HG03095 (cell line): ENCODE data around the gene HCFC2.

Experiments
- ATAC-seq: cut with Tn5 transposase; IDR thresholded peaks from one replicate; pipeline ENCODE4 v1.9.1; 2021; ENCODE audit warnings: moderate library complexity; ENCODE audit not compliant: unreplicated experiment

The HCFC2 gene

DNA sequence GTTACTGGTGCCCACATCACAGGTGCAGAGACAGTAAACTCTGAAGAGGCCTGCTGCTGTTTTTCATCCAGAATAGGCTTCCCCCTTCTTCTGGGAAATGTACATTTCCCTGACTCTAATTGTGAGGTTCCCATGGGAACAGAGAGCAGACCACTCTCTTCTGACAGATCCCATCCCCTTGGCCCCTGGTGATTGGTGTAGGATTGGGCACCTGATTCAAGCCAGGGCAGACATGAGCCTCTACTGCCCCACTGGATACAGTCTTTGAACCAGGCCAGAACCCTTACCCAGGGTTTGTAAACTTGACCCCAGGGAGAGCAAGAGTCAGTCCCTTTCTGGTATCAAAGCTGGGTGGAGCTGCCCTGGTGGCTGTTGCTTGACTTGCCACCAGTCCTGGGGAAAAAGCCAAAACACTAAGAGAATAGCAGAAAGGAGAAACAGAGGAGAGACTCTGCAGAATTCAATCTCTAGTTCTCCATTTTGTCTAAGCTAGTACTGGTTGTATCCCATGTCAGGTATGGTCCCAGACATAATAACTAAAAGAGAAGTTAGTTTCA is 88.4 kb downstream of the HCFC2 start:
- ATAC-seq = no peak

DNA sequence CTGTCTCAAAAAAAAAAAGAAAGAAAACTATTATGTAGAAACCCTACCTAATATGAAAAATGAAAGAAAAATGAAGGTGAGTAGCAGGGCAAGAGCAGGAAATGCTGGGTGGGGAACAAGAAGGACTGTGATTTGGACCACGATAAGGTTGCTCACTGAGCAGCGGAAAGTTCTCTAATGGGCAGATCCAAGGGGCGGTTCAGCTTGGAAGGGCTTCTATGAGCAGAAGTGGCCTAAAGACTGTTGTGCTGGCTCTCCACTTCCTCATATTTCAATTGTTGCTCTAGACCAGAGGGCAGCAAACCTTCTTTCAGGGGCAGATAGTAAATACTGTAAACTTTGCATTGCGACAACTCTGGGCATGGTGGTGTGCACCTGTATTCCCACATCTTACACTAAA is 90.0 kb downstream of the HCFC2 start:
- ATAC-seq = no peak

DNA sequence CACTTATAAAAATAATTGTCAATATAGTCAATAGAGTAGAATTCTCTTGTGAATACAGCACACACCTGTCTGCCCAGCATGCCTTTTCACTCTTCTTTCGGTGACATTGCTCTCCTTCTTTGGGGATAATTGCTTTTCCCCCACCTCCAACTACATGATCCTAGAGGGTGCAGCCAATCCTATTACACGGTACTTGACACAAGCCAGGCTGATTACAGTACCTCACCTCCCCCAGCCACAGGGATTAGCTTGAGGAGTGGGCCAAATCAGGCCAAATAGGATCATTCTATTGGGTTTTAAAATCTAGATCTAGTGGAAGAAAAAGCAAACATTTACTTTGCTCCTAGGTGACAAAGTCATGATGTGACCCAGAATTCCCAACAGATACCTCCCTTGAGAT is 90.5 kb downstream of the HCFC2 start:
- ATAC-seq = no peak
